Measurements from ENCODE around the gene HIPK1.

DNA sequence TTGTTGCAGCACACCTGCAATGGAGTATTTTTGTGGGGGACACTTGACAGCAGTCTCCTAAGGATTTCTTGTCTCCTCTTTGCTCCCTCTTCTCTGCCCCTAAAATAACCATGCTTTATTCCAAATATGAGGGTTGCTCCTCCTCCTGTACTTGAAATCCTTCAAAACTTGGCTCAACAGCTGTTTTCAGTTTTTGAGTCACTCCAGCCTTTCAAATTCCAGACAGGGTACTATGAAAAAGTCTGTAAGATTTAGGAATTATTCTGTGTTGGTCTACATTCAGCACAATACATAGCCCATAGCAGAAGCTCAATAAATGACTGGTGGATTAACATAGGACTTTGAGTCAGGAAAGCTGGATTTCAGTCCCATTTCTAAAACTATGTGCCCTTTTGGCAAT lies 30.0 kb upstream of the HIPK1 start:
- TF ChIP-seq, protein P1, sequence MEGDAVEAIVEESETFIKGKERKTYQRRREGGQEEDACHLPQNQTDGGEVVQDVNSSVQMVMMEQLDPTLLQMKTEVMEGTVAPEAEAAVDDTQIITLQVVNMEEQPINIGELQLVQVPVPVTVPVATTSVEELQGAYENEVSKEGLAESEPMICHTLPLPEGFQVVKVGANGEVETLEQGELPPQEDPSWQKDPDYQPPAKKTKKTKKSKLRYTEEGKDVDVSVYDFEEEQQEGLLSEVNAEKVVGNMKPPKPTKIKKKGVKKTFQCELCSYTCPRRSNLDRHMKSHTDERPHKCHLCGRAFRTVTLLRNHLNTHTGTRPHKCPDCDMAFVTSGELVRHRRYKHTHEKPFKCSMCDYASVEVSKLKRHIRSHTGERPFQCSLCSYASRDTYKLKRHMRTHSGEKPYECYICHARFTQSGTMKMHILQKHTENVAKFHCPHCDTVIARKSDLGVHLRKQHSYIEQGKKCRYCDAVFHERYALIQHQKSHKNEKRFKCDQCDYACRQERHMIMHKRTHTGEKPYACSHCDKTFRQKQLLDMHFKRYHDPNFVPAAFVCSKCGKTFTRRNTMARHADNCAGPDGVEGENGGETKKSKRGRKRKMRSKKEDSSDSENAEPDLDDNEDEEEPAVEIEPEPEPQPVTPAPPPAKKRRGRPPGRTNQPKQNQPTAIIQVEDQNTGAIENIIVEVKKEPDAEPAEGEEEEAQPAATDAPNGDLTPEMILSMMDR (IDR thresholded peaks at IDR 0.05 in 4 of 5, conservative IDR thresholded peaks at IDR 0.05 in 1 of 5): no peak
- TF ChIP-seq POLR2A (IDR thresholded peaks at IDR 0.05): no peak
